Suprapubic skin (tissue), 4 donors: ENCODE measurements around the gene JAKMIP1.

Experiments used
- POLR2A ChIP-seq, 2 donors: fragments of 450-650 bp; IDR thresholded peaks; one replicate each; pipeline ENCODE4 v1.6.1; 2017; ENCODE audit warnings: antibody characterized with exemption in 2 of 2, mild to moderate bottlenecking in 2 of 2, moderate library complexity in 2 of 2
- POLR2AphosphoS5 ChIP-seq, 3 donors: sonication (generic); formaldehyde crosslinking; IDR thresholded peaks; one replicate each; pipeline ENCODE4 v1.6.1; 2017; ENCODE audit warnings: antibody characterized with exemption in 3 of 3
- TF ChIP-seq, protein P1 (sequence below), 2 donors: fragments of 200-600 bp in 1 of 2; fragments of 450-650 bp in 1 of 2; sonication (generic) in 1 of 2; IDR thresholded peaks; one replicate each; pipeline ENCODE4 v1.5.1; 2016 to 2019; ENCODE audit warnings: antibody characterized with exemption in 2 of 2, mild to moderate bottlenecking in 1 of 2, moderate library complexity in 1 of 2

DNA sequence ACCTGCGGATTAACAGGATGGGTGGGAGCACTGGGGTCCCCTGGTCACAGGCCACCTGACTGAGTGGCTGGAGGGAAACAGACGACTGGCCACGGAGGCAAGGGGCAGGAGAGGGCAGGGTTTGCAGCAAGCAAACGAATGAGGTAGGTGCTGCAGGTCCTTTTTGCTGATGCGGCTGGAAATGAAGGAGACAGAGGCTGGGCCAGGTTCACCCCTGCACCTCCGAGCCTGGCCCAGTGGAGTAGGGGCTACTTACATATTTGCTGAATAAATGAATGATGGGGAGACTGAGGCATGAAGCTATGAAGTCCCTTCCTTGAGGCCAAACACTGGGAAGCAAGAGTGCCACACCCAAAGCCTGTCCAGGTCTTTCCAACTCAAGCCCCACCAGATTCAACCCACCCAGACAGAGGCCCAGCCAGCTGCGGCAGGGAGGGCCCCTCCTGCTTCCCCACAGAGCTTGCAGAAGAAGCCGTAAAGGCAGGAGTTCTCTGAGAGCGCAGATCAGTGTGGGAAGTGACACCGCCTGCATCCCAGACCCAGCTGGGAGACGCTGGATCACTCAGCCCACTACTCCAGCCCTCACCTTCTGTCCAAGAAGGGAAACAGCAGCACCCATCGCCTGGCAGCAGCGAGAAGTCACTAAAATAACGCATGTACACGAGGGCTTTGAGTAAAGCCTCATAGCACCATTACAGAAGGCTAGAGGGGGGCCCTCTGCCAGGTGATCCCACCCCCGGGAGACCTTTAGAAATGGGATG is 146.0 kb downstream of the JAKMIP1 start:
- TF ChIP-seq, protein P1, sequence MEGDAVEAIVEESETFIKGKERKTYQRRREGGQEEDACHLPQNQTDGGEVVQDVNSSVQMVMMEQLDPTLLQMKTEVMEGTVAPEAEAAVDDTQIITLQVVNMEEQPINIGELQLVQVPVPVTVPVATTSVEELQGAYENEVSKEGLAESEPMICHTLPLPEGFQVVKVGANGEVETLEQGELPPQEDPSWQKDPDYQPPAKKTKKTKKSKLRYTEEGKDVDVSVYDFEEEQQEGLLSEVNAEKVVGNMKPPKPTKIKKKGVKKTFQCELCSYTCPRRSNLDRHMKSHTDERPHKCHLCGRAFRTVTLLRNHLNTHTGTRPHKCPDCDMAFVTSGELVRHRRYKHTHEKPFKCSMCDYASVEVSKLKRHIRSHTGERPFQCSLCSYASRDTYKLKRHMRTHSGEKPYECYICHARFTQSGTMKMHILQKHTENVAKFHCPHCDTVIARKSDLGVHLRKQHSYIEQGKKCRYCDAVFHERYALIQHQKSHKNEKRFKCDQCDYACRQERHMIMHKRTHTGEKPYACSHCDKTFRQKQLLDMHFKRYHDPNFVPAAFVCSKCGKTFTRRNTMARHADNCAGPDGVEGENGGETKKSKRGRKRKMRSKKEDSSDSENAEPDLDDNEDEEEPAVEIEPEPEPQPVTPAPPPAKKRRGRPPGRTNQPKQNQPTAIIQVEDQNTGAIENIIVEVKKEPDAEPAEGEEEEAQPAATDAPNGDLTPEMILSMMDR (IDR thresholded peaks at IDR 0.05): no peak
- TF ChIP-seq POLR2A (IDR thresholded peaks at IDR 0.05): no peak
- no peak for TF ChIP-seq POLR2AphosphoS5 (IDR thresholded peaks at IDR 0.05)
